Lung (tissue), 12 donors: Measurements from ENCODE around the gene OR5K1. TPM values are rescaled to one million over a fixed set of nuclear protein-coding genes. Genes with fewer than 3 reads are reported as not detected.
A peak's percentile ranks its signal among the peaks of the same experiment; 100 is the strongest.

Experiments used
- ATAC-seq: fragments of 200-7000 bp; cut with Tn5 transposase; one replicate; pipeline ENCODE4 v1.9.1; 2020; ENCODE audit warnings: moderate number of reproducible peaks; ENCODE audit not compliant: insufficient read depth, low FRiP score
- DNase-seq, 3 donors: peaks; one replicate each; pipeline ENCODE4 v3.0.0-alpha.2; 2013 to 2017
- H3K27ac ChIP-seq, 2 donors: one replicate each; pipeline ENCODE4 v1.5.1; 2013; ENCODE audit warnings: mild to moderate bottlenecking in 2 of 2, moderate library complexity in 2 of 2, control low read depth in 1 of 2, inconsistent platforms in 1 of 2, low read depth in 1 of 2, low read length in 1 of 2
- H3K27me3 ChIP-seq, 3 donors: one replicate each; pipeline ENCODE4 v1.5.1; 2013; ENCODE audit warnings: low read length in 2 of 3; ENCODE audit not compliant: control insufficient read depth in 3 of 3, insufficient read depth in 3 of 3
- H3K36me3 ChIP-seq, 4 donors: one replicate each; pipeline ENCODE4 v1.5.1; 2013; ENCODE audit warnings: low read length in 4 of 4, mild to moderate bottlenecking in 1 of 4, moderate library complexity in 1 of 4; ENCODE audit not compliant: control insufficient read depth in 4 of 4, insufficient read depth in 4 of 4
- H3K4me1 ChIP-seq, 5 donors: one replicate each; pipeline ENCODE4 v1.5.1; 2013; ENCODE audit warnings: low read length in 5 of 5, mild to moderate bottlenecking in 2 of 5, moderate library complexity in 1 of 5; ENCODE audit not compliant: control insufficient read depth in 5 of 5, insufficient read depth in 5 of 5
- H3K4me3 ChIP-seq: one replicate; pipeline ENCODE4 v1.5.1; 2013; ENCODE audit warnings: mild to moderate bottlenecking, control low read depth, moderate library complexity
- H3K9ac ChIP-seq, 2 donors: one replicate each; pipeline ENCODE4 v1.5.1; 2013; ENCODE audit warnings: low read length in 2 of 2, control low read depth in 1 of 2; ENCODE audit not compliant: insufficient read depth in 1 of 2
- H3K9me3 ChIP-seq, 4 donors: one replicate each; pipeline ENCODE4 v1.5.1; 2013; ENCODE audit warnings: low read length in 3 of 4, mild to moderate bottlenecking in 1 of 4, moderate library complexity in 1 of 4; ENCODE audit not compliant: control insufficient read depth in 4 of 4, insufficient read depth in 3 of 4
- CTCF ChIP-seq: IDR thresholded peaks from 2 replicates; pipeline ENCODE4 v1.5.1; 2012; ENCODE audit warnings: mild to moderate bottlenecking; ENCODE audit errors: control extremely low read depth, extremely low read depth
- WGBS, 2 donors: extraction: QIAGEN DNeasy Blood & Tissue Kit; methylation state at CpG; one replicate each; pipeline ENCODE4 v1.1.7; 2013; 5-methylcytosine and 5-hydroxymethylcytosine counted together
- polyA plus RNA-seq, 2 donors: library from polyadenylated mRNA; stranded (reverse); fragments of 200-250 nt; gene quantifications; one replicate each; pipeline ENCODE4 v1.2.1, GENCODE V29; 2013
- total RNA-seq, 2 donors: library from RNA; depleted of rRNA in 1 of 2; stranded (reverse); fragments of >200 nt in 1 of 2; gene quantifications; one replicate each; pipeline ENCODE4 v1.2.1, GENCODE V29; 2014 to 2021
- donor health status: control.
- donor health status: control.
- donor health status: Bipolar disorder and iron deficiency.
- donor health status: healthy.
- donor health status: DM: yes; HTN: yes; CAD: no.

Gene OR5K1
- total and polyA plus RNA-seq, 4 donors = not detected

DNA sequence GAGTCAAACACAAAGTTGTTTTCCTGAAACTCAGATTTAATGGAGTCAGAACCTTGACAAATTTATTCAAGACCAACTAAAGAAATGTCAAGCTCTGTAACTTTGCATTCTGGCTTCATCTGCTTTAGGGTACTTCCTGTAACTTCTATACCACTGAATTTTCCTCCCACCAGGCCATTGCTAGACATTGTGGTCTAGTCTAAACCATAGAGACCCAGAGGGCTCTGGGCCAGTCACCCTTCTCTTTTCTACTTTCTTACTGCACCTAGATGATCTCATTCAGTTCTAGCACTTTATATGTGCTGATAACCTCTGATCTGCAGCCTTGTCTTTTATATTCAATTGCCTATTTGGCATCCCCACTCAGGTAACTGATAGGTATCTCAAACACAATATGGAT, 2.8 kb upstream of the OR5K1 start:
- no peak for ATAC-seq
- no peak for TF ChIP-seq CTCF

GRCh38 chr3:98482717-98483482, 19.9 kb downstream of the OR5K1 start:
- WGBS, 2 donors = 67 to 71% methylated on average over 3 of the region's 3 CpGs
- Histone ChIP-seq H3K4me3 (no peak overlapping the region), H3K9ac (no peak overlapping the region), H3K27ac (no peak overlapping the region), H3K27me3 (no peaks in the 10 kb centered on the region), H3K36me3 (no peaks in the 10 kb centered on the region), H3K4me1 (no peaks in the 10 kb centered on the region), H3K9me3 (peaks cover 0 to 13% (median 8%) of the 10 kb centered on the region in 4 donors)
- TF ChIP-seq CTCF = no peak
- DNase-seq = peak in 1 of 3 donors; percentile 2
- no peak for ATAC-seq

More for the DNA sequence above, 2.8 kb upstream of the OR5K1 start:
- Histone ChIP-seq H3K9me3 (no peaks in the 10 kb centered on the region), H3K9ac (no peak overlapping the region), H3K36me3 (no peaks in the 10 kb centered on the region), H3K27me3 (no peaks in the 10 kb centered on the region), H3K4me3 (no peak overlapping the region), H3K27ac (no peak overlapping the region), H3K4me1 (no peaks in the 10 kb centered on the region)
- no peak for DNase-seq

- WGBS, 2 donors = 82% methylated on average over 3 of the region's 3 CpGs
- no peak for DNase-seq
- no peak for ATAC-seq
- no peaks in the 10 kb centered on the region for H3K27me3 ChIP-seq
- H3K9ac ChIP-seq = no peak overlapping the region
- H3K4me1 ChIP-seq = no peaks in the 10 kb centered on the region
- H3K4me3 ChIP-seq = no peak overlapping the region
- peaks cover 0 to 13% (median 6%) of the 10 kb centered on the region in 4 donors for H3K9me3 ChIP-seq
- TF ChIP-seq CTCF = no peak
- no peaks in the 10 kb centered on the region for H3K36me3 ChIP-seq
- no peak overlapping the region for H3K27ac ChIP-seq
Observed at GRCh38 chr3:98483626-98484025, 20.6 kb downstream of the OR5K1 start.
